ACC112 (cell line): ENCODE data around the gene LILRB1.

ENCODE experiments used
- H2AFZ ChIP-seq: fragments of 200-600 bp; sonication (generic); one replicate; pipeline ENCODE4 v1.6.0; 2017; ENCODE audit warnings: antibody characterized with exemption, low read length; ENCODE audit not compliant: unreplicated experiment
- H3K27ac ChIP-seq: fragments of 200-600 bp; sonication (generic); 2 replicates; pipeline ENCODE4 v1.5.1; 2014; ENCODE audit warnings: low read depth, mild to moderate bottlenecking, antibody characterized with exemption, low read length, moderate library complexity
- H3K27me3 ChIP-seq: fragments of 200-600 bp; sonication (generic); 2 replicates; pipeline ENCODE4 v1.6.1; 2014; ENCODE audit warnings: mild to moderate bottlenecking, antibody characterized with exemption, low read length, moderate library complexity, mixed read lengths; ENCODE audit not compliant: insufficient read depth
- H3K36me3 ChIP-seq: fragments of 200-600 bp; sonication (generic); 2 replicates; pipeline ENCODE4 v1.6.1; 2016; ENCODE audit warnings: mild to moderate bottlenecking, antibody characterized with exemption, low read length, moderate library complexity, mixed read lengths; ENCODE audit not compliant: insufficient read depth
- H3K4me1 ChIP-seq: fragments of 200-600 bp; sonication (generic); one replicate; pipeline ENCODE4 v1.6.1; 2016; ENCODE audit warnings: low read length, mixed read lengths; ENCODE audit not compliant: insufficient read depth, unreplicated experiment, control insufficient read depth
- H3K4me3 ChIP-seq: fragments of 200-600 bp; sonication (generic); 2 replicates; pipeline ENCODE4 v1.5.1; 2014; ENCODE audit warnings: mild to moderate bottlenecking, low read depth, low read length
- H3K79me2 ChIP-seq: fragments of 200-600 bp; sonication (generic); one replicate; pipeline ENCODE4 v1.6.0; 2016; ENCODE audit warnings: low read length; ENCODE audit not compliant: control insufficient read depth, unreplicated experiment, insufficient read depth

The LILRB1 gene

DNA sequence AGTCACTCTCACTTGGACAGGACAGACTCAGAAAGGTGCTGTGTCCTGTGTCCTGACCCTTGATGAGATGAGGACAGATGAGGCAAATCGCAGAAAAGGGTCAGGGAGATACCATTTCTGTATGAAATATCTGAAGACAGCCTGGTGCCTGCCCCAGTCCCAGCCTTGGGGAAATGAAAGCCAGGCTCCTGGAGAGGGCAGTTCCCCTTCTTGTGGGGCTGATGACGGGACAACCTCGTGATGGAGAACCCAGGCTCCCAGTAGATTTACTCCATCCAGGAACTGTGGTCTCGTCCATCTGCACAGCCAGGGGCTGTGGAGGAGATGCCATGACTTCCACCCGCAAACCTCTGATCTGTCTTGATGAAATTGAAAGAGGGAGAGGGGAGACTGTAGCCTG lies 13.8 kb downstream of the LILRB1 start:
- no peaks in the 10 kb centered on the region for H3K27me3 ChIP-seq
- H3K79me2 ChIP-seq: no peaks in the 10 kb centered on the region
- H3K4me1 ChIP-seq: no peaks in the 10 kb centered on the region
- no peak overlapping the region for H3K4me3 ChIP-seq
- no peaks in the 10 kb centered on the region for H3K36me3 ChIP-seq
- no peak overlapping the region for H2AFZ ChIP-seq
- H3K27ac ChIP-seq: no peak overlapping the region

DNA sequence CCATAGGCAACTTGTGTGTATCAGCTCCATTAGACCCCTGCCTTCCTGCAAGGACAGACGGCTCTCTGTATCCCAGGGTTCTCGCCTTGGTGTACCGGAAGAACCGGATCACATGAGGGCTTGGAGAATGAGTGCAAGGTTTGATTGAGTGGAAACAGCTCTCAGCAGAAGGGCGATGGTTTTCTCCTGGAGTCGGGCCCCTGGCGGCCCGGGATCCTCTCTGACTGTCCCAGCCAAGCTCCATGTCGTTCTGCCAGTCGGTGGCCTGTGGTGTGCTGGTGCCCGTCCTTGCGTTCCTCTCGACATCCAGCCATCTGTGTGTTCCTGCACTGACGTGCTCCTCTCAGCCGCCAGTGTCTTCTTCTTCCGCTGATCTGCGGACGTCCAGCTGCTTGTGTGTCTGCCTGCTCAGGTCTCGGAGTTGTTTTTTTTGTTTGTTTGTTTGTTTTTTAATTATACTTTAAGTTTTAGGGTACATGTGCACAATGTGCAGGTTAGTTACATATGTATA lies 16.1 kb downstream of the LILRB1 start:
- no peak overlapping the region for H2AFZ ChIP-seq
- H3K27me3 ChIP-seq: no peaks in the 10 kb centered on the region
- no peak overlapping the region for H3K4me3 ChIP-seq
- H3K27ac ChIP-seq: no peak overlapping the region
- no peaks in the 10 kb centered on the region for H3K36me3 ChIP-seq
- no peaks in the 10 kb centered on the region for H3K79me2 ChIP-seq
- H3K4me1 ChIP-seq: no peaks in the 10 kb centered on the region

DNA sequence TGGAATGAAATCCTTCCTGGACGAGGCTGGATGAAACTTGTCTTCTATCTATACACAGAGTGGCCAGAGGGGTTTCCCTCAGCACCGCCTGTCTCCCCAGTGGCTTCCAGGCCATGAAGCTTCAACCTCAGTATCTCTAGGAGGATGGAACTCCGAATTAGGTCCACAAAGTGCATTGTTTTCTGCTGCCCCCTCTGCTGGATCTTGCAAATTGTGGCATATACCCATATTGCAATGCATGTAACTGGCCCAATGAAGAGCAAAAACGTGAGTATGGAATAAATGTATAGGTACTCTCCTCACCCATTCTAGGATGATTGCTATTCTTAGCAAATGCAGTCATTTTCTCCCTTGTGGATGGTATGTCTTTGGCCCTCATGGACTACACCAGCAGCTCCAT lies 17.8 kb downstream of the LILRB1 start:
- Histone ChIP-seq H3K27me3 (no peaks in the 10 kb centered on the region), H3K27ac (no peak overlapping the region)

DNA sequence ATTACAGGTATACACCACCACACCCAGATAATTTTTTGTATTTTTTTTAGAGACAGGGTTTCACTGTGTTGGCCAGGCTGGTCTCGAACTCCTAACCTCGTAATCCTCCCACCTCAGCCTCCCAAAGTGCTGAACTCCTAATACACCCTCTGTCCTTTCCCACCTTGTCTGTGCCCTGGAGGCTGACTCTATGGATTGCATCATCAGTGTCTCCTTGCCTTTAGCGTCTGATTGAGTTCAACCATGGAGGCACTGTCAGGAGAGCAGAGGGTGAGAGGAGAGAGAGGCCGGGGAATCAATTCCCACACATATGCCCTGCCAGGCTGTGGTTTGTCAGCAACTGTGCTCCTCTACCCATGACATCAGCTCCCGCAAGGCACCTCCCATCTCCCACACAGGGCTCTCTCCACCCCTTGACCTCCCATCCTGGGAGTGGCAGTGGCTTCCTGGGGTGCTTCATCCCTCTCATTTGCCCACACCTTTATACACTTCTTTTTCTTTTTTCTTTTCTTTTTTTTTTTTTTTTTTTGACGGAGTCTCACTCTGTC lies 19.9 kb downstream of the LILRB1 start:
- H3K36me3 ChIP-seq: no peaks in the 10 kb centered on the region
- H2AFZ ChIP-seq: no peak overlapping the region
- H3K27me3 ChIP-seq: no peaks in the 10 kb centered on the region
- no peak overlapping the region for H3K27ac ChIP-seq
- H3K4me1 ChIP-seq: no peaks in the 10 kb centered on the region
- H3K79me2 ChIP-seq: no peaks in the 10 kb centered on the region
- H3K4me3 ChIP-seq: no peak overlapping the region

More for the DNA sequence above, 17.8 kb downstream of the LILRB1 start:
- H3K79me2 ChIP-seq: no peaks in the 10 kb centered on the region
- H3K4me3 ChIP-seq: no peak overlapping the region
- H2AFZ ChIP-seq: no peak overlapping the region
- no peaks in the 10 kb centered on the region for H3K4me1 ChIP-seq
- H3K36me3 ChIP-seq: no peaks in the 10 kb centered on the region

DNA sequence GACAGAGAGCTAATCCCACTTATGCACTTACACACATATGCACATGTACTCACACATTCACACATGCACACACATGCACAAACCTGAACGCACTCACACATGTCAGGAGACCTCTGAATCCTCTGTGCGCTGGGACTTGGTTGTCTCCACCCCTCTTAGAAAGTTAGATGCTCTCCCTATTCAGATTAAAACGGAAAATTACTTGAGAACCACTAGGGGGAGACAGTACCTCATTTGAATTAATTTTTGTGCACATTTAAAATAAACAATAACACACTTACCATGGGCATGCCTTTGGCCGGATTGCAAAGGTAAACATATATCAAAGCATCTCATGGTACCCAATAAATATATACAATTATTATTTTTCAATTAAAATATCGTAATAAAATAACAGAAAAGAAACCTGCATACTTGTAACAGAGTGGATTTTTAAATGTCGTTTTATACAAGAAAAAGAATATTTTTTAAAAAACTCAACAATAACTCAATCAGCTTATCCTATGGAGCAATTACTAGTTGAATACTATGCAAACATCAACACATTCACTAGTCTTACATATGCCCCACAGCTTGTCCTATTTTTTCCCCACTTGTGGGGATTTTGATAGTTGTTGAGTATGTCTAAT lies 23.0 kb downstream of the LILRB1 start:
- H3K4me3 ChIP-seq: no peak overlapping the region
- no peaks in the 10 kb centered on the region for H3K79me2 ChIP-seq
- H3K4me1 ChIP-seq: no peaks in the 10 kb centered on the region
- no peaks in the 10 kb centered on the region for H3K27me3 ChIP-seq
- H3K36me3 ChIP-seq: no peaks in the 10 kb centered on the region
- no peak overlapping the region for H2AFZ ChIP-seq
- H3K27ac ChIP-seq: no peak overlapping the region

DNA sequence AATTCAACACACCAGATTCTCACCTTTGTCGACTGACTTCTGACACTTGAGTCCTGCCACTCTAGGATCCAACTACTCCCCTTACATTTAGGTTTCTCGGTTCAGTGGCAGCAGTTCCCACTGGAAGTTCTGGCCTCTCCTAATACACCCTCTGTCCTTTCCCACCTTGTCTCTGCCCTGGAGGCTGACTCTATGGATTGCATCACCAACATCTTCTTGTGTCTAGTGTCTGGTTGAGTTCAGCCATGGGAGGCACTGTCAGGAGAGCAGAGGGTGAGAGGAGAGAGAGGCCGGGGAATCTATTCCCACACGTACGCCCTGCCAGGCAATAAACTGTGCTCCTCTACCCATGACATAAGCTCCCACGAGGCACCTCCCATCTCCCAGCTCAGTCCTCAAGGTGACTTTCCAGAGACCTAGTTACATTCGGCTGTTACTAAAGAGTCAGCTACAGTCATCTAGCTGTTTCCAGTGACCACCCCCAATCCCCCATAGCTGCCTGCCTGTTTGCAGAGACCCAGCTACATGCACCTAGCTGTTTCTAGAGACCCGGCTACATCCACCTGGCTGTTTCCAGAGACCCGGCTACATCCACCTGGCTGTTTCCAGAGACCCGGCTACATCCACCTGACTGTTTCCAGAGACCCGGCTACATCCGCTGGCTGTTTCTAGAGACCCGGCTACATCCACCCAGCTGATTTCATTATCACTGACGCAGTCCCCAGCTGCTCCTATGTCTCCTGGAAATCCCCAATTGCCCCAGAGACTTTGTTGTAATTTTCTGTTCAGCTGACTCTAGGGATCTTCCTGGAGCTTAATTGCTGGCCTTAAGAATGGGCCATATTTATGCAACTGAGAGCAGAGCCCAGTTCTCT lies 24.4 kb downstream of the LILRB1 start:
- Histone ChIP-seq H3K27me3 (no peaks in the 10 kb centered on the region), H3K4me1 (no peaks in the 10 kb centered on the region), H2AFZ (no peak overlapping the region), H3K79me2 (no peaks in the 10 kb centered on the region), H3K27ac (no peak overlapping the region), H3K36me3 (no peaks in the 10 kb centered on the region), H3K4me3 (no peak overlapping the region)

DNA sequence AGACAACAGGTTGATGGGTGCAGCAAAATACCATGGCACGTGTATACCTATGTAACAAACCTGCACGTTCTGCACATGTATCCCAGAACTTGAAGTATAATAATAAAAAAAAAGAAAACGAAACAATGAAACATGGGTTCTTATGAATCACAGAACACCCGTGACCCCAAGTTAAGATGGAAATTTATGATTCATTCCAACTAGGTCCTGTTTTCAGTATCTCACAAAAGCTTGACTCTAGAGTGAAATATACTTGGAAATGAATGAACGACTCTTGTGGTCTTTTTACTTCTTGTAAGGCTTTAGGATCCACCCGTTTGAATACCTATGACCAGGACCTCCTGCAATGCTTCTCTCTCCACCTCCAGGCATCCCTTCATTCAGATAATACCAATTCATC lies 29.0 kb downstream of the LILRB1 start:
- Histone ChIP-seq H3K4me1 (no peaks in the 10 kb centered on the region), H2AFZ (no peak overlapping the region), H3K27me3 (no peaks in the 10 kb centered on the region), H3K4me3 (no peak overlapping the region), H3K36me3 (no peaks in the 10 kb centered on the region), H3K27ac (no peak overlapping the region), H3K79me2 (no peaks in the 10 kb centered on the region)

DNA sequence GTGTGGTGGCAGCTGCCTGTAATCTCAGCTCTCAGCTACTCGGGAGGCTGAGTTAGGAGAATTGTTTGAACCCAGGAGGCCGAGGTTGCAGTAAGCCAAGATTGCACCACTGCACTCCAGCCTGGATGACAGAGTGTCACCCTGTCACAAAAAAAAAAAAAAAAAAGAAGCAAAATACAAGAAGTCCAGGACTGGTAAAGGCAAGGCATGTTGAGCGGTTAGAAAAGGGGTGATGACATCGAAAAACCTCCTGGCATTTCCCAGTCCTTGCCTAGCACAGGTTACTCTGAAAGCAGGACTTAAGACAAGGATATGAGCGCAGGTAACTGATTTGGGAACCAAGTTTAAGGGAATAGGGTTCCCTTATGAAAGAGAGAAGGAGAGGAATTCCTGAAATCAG lies 30.0 kb downstream of the LILRB1 start:
- H3K36me3 ChIP-seq: no peaks in the 10 kb centered on the region
- no peak overlapping the region for H3K27ac ChIP-seq
- H3K27me3 ChIP-seq: no peaks in the 10 kb centered on the region
- H3K79me2 ChIP-seq: no peaks in the 10 kb centered on the region
- H3K4me3 ChIP-seq: no peak overlapping the region
- H2AFZ ChIP-seq: no peak overlapping the region
- H3K4me1 ChIP-seq: no peaks in the 10 kb centered on the region

DNA sequence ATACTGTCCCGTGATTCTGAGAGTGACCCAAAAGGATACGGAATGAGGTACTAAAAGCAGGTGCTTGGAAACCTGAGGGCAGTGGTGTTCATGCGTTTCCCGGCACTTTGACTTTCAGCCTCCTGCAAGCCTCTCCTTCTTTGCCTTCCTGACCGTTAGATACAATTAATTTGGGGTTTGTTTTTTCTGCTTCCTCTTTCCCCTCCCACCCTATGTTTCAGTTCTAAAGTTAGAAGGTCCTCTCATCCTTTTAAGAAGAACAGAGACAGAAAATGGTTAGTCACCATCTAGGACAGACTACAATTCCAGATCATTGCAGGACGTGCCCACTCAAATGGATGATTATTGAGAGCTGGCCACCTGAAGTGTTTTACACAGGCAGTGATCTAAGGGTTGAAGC lies 30.7 kb downstream of the LILRB1 start:
- no peak overlapping the region for H3K27ac ChIP-seq
- H3K4me1 ChIP-seq: no peaks in the 10 kb centered on the region
- H3K79me2 ChIP-seq: no peaks in the 10 kb centered on the region
- no peaks in the 10 kb centered on the region for H3K27me3 ChIP-seq
- H2AFZ ChIP-seq: no peak overlapping the region
- H3K4me3 ChIP-seq: no peak overlapping the region
- no peaks in the 10 kb centered on the region for H3K36me3 ChIP-seq

DNA sequence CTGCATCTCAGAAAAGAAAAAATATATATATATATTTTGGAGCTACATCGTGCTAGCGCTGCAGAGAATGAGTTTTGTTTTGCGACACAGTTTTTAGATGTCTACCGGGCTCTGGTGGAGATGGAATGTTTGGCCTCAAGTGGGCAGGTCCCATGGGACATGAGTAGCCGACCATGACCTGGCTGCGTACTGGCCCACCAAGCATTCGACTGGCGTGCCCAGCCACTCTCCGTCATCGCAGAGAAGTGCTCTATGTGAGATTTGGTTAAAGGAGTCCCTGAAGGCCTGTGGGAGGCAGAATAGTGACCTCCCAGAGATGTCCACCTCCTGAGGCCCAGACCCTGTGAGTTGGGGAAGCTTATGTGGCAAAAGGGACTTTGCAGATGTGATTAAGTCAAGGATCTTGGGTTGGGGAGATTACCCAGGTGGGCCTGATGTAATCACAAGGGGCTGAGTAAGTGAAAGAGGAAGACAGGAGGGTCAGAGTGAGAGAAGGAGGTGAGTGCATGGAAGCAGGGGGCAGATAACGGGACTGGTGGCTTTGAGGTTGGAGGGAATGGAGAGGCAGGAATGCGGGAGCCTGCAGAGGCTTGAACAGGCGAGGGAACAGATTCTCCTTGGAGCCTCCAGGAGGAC lies 31.7 kb downstream of the LILRB1 start:
- no peaks in the 10 kb centered on the region for H3K79me2 ChIP-seq
- no peaks in the 10 kb centered on the region for H3K27me3 ChIP-seq
- no peaks in the 10 kb centered on the region for H3K36me3 ChIP-seq
- no peak overlapping the region for H2AFZ ChIP-seq
- no peak overlapping the region for H3K27ac ChIP-seq
- H3K4me1 ChIP-seq: no peaks in the 10 kb centered on the region
- H3K4me3 ChIP-seq: no peak overlapping the region
